Esophagus (tissue), 2 donors: Measurements from ENCODE around the gene POU2F3. TPM values are rescaled to one million over a fixed set of nuclear protein-coding genes. Genes with fewer than 3 reads are reported as not detected.

ENCODE experiments used
- H3K27ac ChIP-seq, 2 donors: one replicate each; pipeline ENCODE4 v1.5.1; 2013; ENCODE audit warnings: low read depth in 2 of 2, mild to moderate bottlenecking in 2 of 2, inconsistent platforms in 1 of 2, low read length in 1 of 2, moderate library complexity in 1 of 2
- H3K27me3 ChIP-seq, 2 donors: one replicate each; pipeline ENCODE4 v1.6.1; 2013; ENCODE audit warnings: low read length in 2 of 2, control low read depth in 1 of 2, mild to moderate bottlenecking in 1 of 2; ENCODE audit not compliant: insufficient read depth in 2 of 2, control insufficient read depth in 1 of 2
- H3K36me3 ChIP-seq, 2 donors: one replicate each; pipeline ENCODE4 v1.6.1; 2013; ENCODE audit warnings: low read length in 1 of 2; ENCODE audit not compliant: control insufficient read depth in 2 of 2, insufficient read depth in 2 of 2
- H3K4me1 ChIP-seq, 2 donors: one replicate each; pipeline ENCODE4 v1.6.1; 2013; ENCODE audit warnings: low read length in 1 of 2; ENCODE audit not compliant: control insufficient read depth in 2 of 2, insufficient read depth in 2 of 2
- H3K4me3 ChIP-seq, 2 donors: one replicate each; pipeline ENCODE4 v1.5.1; 2013; ENCODE audit warnings: low read length in 2 of 2, mild to moderate bottlenecking in 2 of 2, low read depth in 1 of 2, moderate library complexity in 1 of 2
- H3K9me3 ChIP-seq, 2 donors: one replicate each; pipeline ENCODE4 v1.6.1; 2013; ENCODE audit warnings: mild to moderate bottlenecking in 2 of 2, low read depth in 1 of 2, low read length in 1 of 2, moderate library complexity in 1 of 2; ENCODE audit not compliant: control insufficient read depth in 2 of 2, insufficient read depth in 1 of 2
- WGBS, 2 donors: extraction: QIAGEN DNeasy Blood & Tissue Kit; methylation state at CpG; one replicate each; pipeline ENCODE4 v1.1.7; 2013; 5-methylcytosine and 5-hydroxymethylcytosine counted together
- polyA plus RNA-seq, 2 donors: library from polyadenylated mRNA; stranded (reverse); fragments of 200-250 nt; gene quantifications; one replicate each; pipeline ENCODE4 v1.2.3, GENCODE V29; 2013
- donor health status: healthy with polysubstance abuse.
- donor health status: Bipolar disorder and iron deficiency.

The POU2F3 gene
- polyA plus RNA-seq, 2 donors, result 3.1 to 4.5 TPM

- H3K9me3 ChIP-seq, result no peaks in the 10 kb centered on the region
- H3K4me3 ChIP-seq, result peak overlapping the region; percentile 90 to 99
- H3K36me3 ChIP-seq, result no peaks in the 10 kb centered on the region
- H3K27ac ChIP-seq, result peak overlapping the region; percentile 95
- WGBS, 2 donors, result 8 to 11% methylated on average over 18 of the region's 18 CpGs
- no peaks in the 10 kb centered on the region for H3K4me1 ChIP-seq
- H3K27me3 ChIP-seq, result no peaks in the 10 kb centered on the region
Observed at GRCh38 chr11:120337355-120338106, 97.6 kb downstream of the POU2F3 start.

- Histone ChIP-seq H3K27ac (peak overlapping the region; percentile 34 to 57), H3K36me3 (no peaks in the 10 kb centered on the region), H3K9me3 (no peaks in the 10 kb centered on the region), H3K27me3 (no peaks in the 10 kb centered on the region), H3K4me1 (no peaks in the 10 kb centered on the region), H3K4me3 (peak overlapping the region; percentile 44 to 99)
- 17 to 20% methylated on average over 7 of the region's 7 CpGs for WGBS, 2 donors
Observed at GRCh38 chr11:120338107-120338933, 98.4 kb downstream of the POU2F3 start.

GRCh38 chr11:120339394-120339890, 99.5 kb downstream of the POU2F3 start:
- Histone ChIP-seq H3K36me3 (no peaks in the 10 kb centered on the region), H3K27me3 (no peaks in the 10 kb centered on the region), H3K27ac (peak overlapping the region; percentile 3 to 76), H3K9me3 (no peaks in the 10 kb centered on the region), H3K4me3 (peak overlapping the region in 1 of 2 donors; percentile 43), H3K4me1 (no peaks in the 10 kb centered on the region)
- WGBS, 2 donors, result 15 to 16% methylated on average over 6 of the region's 6 CpGs

GRCh38 chr11:120340529-120340928, 100.6 kb downstream of the POU2F3 start:
- Histone ChIP-seq H3K36me3 (no peaks in the 10 kb centered on the region), H3K4me1 (no peaks in the 10 kb centered on the region), H3K27ac (no peak overlapping the region), H3K27me3 (no peaks in the 10 kb centered on the region), H3K4me3 (no peak overlapping the region), H3K9me3 (no peaks in the 10 kb centered on the region)
- WGBS, 2 donors, result 15 to 17% methylated on average over 2 of the region's 2 CpGs

- no peak overlapping the region for H3K27ac ChIP-seq
- no peaks in the 10 kb centered on the region for H3K27me3 ChIP-seq
- H3K4me1 ChIP-seq, result peaks cover 0 to 3% of the 10 kb centered on the region in 2 donors
- 35 to 50% methylated on average over 3 of the region's 3 CpGs for WGBS, 2 donors
- H3K36me3 ChIP-seq, result no peaks in the 10 kb centered on the region
- H3K4me3 ChIP-seq, result no peak overlapping the region
- no peaks in the 10 kb centered on the region for H3K9me3 ChIP-seq
Observed at GRCh38 chr11:120342226-120342625, 102.3 kb downstream of the POU2F3 start.

GRCh38 chr11:120342678-120343077, 102.7 kb downstream of the POU2F3 start:
- Histone ChIP-seq H3K27ac (no peak overlapping the region), H3K9me3 (no peaks in the 10 kb centered on the region), H3K4me1 (peaks cover 0 to 3% of the 10 kb centered on the region in 2 donors), H3K36me3 (no peaks in the 10 kb centered on the region), H3K27me3 (no peaks in the 10 kb centered on the region), H3K4me3 (no peak overlapping the region)
- WGBS, 2 donors, result 82 to 86% methylated on average over 3 of the region's 3 CpGs

- Histone ChIP-seq H3K36me3 (no peaks in the 10 kb centered on the region), H3K4me3 (no peak overlapping the region), H3K9me3 (no peaks in the 10 kb centered on the region), H3K27me3 (no peaks in the 10 kb centered on the region), H3K4me1 (peaks cover 0 to 3% of the 10 kb centered on the region in 2 donors), H3K27ac (no peak overlapping the region)
- 60 to 74% methylated on average over 2 of the region's 2 CpGs for WGBS, 2 donors
Observed at GRCh38 chr11:120343429-120343828, 103.5 kb downstream of the POU2F3 start.

- Histone ChIP-seq H3K4me1 (peaks cover 0 to 3% of the 10 kb centered on the region in 2 donors), H3K9me3 (no peaks in the 10 kb centered on the region), H3K27ac (no peak overlapping the region), H3K4me3 (no peak overlapping the region), H3K27me3 (no peaks in the 10 kb centered on the region), H3K36me3 (no peaks in the 10 kb centered on the region)
- 61% methylated on average over 1 of the region's 1 CpG for WGBS, 2 donors
Observed at GRCh38 chr11:120344302-120345004, 104.5 kb downstream of the POU2F3 start.

- peaks cover 0 to 3% of the 10 kb centered on the region in 2 donors for H3K4me1 ChIP-seq
- H3K9me3 ChIP-seq, result no peaks in the 10 kb centered on the region
- 25 to 31% methylated on average over 1 of the region's 1 CpG for WGBS, 2 donors
- H3K36me3 ChIP-seq, result no peaks in the 10 kb centered on the region
- no peak overlapping the region for H3K4me3 ChIP-seq
- no peak overlapping the region for H3K27ac ChIP-seq
- H3K27me3 ChIP-seq, result no peaks in the 10 kb centered on the region
Observed at GRCh38 chr11:120346233-120346632, 106.3 kb downstream of the POU2F3 start.
